NCI-H1436 (cell line): ENCODE data around the gene DPP6.
A peak's percentile ranks its signal among the peaks of the same experiment; 100 is the strongest.

ENCODE experiments used
- DNase-seq: peaks from one replicate; lab custom pipeline; 2025; lab: John Stamatoyannopoulos, UW

Gene DPP6

DNA sequence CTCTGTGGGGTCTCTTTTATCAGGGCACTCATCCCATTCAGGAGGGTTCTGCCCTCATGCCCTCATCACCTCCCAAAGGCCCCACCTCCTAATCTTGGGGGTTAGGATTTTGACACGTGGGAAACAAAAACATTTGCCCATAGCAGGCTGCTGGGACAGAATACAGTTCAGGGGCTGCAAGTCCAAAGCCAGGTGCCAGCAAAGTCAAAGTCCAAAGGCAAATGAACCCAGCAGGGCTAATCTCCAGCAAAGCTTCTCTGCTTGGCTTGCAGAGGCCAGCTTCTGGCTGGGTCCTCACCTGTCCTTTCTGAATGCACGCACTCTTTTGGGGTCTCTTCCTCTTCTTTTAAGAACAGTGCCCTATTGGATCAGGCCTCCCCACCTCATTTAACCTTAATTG is 359.9 kb downstream of the DPP6 start:
- no peak for DNase-seq

DNA sequence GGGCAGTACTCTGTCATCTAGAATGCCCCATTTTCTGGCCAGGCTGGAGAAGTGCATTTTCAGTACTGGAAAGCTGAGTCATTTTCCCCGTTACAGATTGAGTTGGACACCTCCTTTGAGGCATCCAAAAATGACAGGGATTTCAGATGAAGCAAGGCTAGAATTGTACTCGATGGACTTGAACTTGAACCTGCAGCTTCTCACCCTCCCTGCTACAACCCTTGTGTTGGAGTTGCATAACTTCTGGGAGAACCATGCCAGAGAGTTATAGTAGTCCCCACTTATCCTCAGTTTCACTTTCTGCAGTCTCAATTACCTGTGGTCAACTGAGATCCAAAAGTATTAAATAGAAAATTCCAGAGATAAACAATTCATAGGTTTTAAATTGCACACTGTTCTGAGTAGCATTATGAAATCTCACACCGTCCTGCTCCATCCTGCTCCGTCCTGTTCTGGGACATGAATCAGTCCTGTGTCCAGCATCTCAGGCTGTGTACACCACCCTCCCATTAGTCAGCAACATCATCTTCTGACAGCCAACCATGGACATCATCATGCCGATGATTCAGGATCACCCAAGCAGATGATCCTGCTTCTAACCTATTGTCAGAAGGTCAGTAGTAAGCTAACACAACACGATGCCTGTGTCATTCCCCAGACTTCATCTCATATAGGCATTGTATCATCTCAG is 363.7 kb downstream of the DPP6 start:
- no peak for DNase-seq

DNA sequence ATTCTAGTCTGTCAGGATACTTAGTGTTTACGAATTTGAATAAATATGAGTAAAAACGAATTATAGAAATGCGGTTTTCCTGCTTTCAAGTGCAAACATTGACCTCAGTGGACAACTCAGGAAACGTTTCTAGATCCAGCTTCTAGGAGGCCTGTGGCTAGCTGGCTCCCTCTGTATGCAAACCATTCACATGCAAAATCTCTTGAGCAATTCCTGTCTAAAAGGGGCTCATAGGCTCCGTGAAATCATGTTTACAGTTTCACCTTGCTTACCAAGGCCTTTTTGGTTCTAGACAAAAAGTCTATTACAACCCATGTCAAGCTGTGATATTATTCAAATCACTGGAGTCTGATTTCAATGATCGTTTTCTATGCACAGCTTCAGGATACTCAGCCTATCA is 364.5 kb downstream of the DPP6 start:
- no peak for DNase-seq

DNA sequence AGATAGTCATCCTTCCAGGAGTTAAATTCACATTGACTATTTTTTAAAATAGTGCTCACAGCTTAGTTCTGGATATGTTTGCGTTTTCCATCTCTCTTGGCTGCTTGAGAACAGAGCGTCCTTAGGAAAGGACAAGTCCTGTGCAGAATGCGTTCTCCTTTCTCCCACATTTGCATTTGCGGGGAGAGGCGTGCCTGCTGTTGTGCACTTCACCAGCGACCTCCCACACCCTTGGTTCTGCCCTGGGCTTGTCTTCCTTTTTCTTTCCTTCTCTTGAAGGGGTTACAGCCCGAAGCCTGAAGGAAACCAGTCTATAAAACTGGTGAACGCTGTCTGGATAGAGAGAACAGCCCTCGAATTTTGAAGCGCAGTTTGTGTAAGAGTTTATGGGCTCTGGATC is 367.1 kb downstream of the DPP6 start:
- DNase-seq, result no peak

GRCh38 chr7:154423231-154423630 is 371.0 kb downstream of the DPP6 start:
- no peak for DNase-seq

DNA sequence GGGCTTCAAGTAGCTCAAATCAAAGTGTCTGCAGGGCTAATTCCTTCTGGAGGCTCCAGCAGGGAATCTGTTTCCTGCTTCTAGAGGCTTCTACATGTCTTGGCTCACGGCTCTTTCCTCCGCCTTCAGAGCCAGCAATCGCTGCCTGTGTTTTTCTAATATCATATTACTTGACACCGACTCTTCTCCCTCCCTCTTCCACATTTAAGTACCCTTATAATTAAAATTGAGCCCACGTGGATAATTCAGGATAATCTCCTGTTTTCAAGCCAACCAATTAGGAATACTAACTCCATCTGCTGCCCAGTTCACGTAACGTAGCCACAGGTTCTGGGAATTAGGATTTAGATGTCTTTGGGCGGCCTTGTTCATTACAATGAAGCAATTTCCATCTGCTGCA is 372.2 kb downstream of the DPP6 start:
- DNase-seq, result no peak

DNA sequence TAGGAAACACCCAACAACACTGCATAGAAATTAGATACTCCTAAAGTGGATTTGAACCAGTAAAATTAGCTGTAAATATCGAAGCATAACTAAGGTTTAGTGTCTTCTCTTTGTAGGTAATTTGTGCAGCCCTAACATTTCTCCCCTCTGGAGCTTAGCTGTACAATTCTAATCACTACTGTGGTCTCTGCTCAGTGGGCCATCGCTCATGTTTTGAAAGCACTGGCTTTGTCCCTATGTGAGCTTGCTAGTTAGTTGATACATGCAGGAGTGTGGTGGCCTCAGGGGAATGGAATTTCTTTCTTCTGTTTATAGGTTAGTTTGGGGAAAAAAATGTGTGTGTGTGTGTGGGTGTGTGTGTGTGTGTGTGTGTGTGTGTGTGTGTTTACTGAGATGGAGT is 373.1 kb downstream of the DPP6 start:
- DNase-seq, result no peak

DNA sequence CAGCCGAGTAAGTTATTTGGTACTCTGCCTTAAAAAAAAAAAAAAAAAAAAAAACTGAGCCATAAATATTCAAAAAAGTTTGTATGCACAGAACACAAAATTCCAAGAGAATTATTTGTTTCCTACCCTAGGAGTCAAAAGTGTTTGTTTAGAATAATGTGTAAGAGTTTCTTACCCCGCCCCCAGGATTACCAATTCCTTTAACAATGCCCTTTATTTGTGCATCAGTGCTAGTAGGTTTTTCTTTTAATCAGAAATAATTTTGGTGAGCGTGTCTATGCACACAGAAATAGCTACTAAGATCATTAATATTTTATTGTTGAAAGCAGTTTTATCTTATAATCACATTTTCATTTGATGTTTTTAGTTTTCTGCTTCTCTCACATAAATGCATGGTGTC is 374.6 kb downstream of the DPP6 start:
- no peak for DNase-seq

DNA sequence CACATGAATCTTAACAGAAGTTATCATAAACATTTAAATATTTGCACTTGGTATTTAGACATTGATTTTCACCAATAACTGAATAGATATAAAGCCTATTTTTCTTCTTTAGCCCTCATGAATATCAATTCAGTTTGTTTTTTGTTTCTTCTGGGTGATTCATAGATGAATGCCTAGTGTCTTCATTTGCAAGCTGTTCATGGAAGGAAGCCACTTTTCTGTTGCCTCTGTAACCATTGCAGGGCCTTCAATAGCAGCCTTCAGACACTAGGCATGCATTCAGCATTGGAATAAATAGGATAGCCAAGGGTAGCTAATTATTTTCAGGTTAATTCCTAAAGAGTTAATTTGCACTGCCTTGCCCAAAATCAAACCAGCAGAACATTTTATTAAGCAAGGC is 375.3 kb downstream of the DPP6 start:
- DNase-seq, result no peak

- no peak for DNase-seq
Observed at GRCh38 chr7:154429666-154430404, 377.6 kb downstream of the DPP6 start.

- no peak for DNase-seq
Observed at GRCh38 chr7:154430640-154431039, 378.4 kb downstream of the DPP6 start.

DNA sequence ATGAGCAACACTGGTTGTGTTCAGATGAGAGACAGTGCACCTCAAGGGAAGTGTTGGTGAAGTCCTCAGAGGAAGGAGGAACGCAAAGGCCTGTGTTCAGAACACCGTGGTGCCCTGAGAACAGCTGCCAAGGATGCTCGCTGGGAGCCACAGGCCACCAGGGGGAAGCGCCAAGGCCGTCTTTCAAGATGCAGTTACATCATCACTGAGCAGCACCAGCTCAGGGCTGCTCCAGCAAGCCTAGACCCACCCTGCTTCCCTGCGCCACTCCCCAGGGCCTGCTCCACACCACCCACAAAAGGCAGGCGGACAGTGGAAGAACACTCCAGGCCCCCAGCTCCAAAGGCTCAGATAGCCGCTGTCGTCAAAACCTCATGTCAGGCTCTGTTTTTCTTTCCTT is 378.8 kb downstream of the DPP6 start:
- DNase-seq, result peak; percentile 2

GRCh38 chr7:154433632-154434598 is 381.7 kb downstream of the DPP6 start:
- no peak for DNase-seq

- no peak for DNase-seq
Observed at GRCh38 chr7:154436560-154436959, 384.4 kb downstream of the DPP6 start.

DNA sequence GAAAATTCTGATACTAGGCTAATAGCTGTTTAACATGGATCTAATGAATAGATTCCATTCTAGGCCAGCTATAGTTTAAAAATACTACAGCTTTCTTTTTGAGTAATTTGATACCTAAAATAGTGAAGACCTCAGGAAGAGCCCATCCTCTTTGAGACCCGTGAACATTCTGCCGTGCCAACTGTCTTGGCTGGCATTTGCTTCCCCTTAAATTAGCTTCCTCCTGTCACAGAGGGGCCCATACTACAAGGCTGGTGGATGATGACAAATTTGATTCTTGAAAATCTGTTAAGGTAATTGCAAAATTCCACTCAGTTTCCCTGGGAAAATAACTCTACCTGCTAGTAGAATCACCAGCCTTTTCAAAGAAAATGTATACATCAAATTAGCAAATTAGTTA is 385.0 kb downstream of the DPP6 start:
- DNase-seq, result no peak

GRCh38 chr7:154438571-154439367 is 386.6 kb downstream of the DPP6 start:
- no peak for DNase-seq

DNA sequence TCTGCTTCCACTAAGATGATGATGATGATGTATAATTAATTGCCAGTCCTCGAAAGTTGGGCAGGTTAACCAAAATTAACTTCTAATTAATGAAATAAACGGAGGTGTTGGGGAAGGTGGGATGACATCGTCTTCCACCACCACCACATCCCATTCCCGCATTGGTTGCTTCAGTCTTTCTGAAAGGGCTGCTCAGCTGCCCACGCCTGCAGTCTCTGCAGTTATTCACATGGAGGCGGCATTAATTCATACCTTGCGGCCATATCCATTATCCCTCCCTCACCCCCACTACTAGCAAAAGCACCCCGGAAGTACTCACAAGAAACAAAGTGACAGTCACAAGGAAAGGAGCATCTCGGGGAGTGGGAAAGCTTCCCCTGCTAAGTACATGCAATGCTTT is 387.9 kb downstream of the DPP6 start:
- DNase-seq, result no peak

DNA sequence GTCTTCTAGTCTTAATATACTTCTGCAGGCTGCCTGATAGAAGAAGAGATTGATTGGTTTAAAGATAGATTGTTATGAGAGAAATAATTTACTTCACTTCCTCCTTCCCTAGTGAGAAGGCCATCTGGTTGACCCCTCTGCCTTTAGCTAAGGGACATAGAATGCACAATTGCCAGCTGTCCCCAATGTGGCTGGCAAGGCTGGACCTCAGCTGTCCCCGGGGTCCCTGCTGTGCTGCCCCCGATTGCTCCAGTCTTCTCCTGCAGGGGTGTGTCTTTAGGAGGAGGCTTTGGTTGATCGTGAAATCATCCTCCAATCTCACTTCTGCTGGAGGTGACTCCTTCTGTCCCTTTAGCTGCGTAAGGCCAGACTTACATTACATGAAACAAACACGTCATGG is 388.5 kb downstream of the DPP6 start:
- no peak for DNase-seq

GRCh38 chr7:154441811-154442210 is 389.6 kb downstream of the DPP6 start:
- DNase-seq, result no peak

DNA sequence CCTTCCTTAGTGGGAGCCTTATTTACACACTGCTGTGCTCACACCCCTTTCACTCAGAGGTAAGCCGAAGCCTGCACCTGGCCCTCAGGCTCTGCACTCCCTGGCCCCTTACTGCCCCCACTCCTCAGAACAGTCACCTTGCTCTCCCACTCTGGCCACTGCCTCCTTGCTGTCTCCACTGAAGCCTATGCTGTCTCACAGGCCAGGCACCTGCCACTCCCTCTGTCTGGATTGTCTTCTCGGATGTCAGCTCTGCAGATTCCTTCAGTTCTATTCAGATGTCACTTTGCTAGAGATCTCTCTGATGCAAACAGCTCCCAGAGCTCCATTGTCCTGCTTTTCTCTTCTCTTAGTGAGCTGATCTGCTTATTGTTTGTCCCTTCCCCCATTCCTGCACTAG is 390.7 kb downstream of the DPP6 start:
- no peak for DNase-seq

DNA sequence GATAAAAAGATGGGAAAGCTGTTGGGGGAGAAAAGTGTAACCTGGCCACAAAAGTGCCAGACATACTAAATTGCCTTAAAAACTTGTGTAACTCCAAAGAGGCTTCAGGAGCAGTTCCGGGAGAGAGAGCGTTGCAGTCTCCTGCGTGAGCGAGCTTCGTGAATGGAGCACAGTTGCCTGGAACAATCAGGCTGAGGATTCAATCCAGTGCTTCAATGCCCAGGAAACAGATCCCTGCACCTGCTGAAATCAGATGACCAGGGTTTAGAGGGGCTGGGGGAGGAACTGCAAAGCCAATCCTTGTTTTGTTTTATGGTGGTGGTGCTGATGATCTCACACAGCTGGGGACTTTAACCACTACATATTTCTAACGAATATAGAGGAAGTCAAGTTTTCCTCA is 398.3 kb downstream of the DPP6 start:
- no peak for DNase-seq
